ENCODE data around the gene C22orf39.

C22orf39 gene

DNA sequence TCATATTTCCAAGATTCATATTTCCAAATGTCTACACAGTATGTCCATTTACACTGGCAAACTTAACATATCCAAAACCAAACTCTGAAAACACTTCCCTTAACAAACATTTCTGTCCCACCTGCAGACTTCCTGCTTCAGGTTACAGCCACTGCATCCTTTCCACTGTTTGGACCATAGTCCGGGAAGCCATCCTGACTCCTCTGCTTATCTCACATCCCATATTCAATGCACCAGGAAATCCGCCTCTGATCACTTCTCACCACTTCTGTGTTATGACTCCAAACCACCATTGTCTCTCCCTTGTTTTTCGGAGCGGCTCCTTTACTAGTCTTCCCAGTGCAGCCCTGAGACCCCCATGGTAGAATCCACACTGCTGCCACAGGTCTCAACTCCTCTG is 46.0 kb downstream of the C22orf39 start:
- H3K4me1 ChIP-seq (ENCODE audit: low read length): no peaks in the 10 kb centered on the region
- no peak for DNase-seq
- no peak overlapping the region for H3K27ac ChIP-seq (ENCODE audit: low read length)
- H3F3A ChIP-seq (ENCODE audit: insufficient read depth, low read length): no peaks in the 10 kb centered on the region
- H3K9me3 ChIP-seq (replicated peaks; ENCODE audit: insufficient read depth, low read length): no peaks in the 10 kb centered on the region
- H3K79me2 ChIP-seq (ENCODE audit: low read length): peaks cover 30% of the 10 kb centered on the region
- TF ChIP-seq, protein P1, sequence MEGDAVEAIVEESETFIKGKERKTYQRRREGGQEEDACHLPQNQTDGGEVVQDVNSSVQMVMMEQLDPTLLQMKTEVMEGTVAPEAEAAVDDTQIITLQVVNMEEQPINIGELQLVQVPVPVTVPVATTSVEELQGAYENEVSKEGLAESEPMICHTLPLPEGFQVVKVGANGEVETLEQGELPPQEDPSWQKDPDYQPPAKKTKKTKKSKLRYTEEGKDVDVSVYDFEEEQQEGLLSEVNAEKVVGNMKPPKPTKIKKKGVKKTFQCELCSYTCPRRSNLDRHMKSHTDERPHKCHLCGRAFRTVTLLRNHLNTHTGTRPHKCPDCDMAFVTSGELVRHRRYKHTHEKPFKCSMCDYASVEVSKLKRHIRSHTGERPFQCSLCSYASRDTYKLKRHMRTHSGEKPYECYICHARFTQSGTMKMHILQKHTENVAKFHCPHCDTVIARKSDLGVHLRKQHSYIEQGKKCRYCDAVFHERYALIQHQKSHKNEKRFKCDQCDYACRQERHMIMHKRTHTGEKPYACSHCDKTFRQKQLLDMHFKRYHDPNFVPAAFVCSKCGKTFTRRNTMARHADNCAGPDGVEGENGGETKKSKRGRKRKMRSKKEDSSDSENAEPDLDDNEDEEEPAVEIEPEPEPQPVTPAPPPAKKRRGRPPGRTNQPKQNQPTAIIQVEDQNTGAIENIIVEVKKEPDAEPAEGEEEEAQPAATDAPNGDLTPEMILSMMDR (IDR thresholded peaks at IDR 0.05; ENCODE audit: low read length): no peak
- TF ChIP-seq EZH2 (optimal IDR thresholded peaks at IDR 0.05; ENCODE audit: low read depth, low read length): no peak
- no peak for TF ChIP-seq EZH2phosphoT487 (IDR thresholded peaks at IDR 0.05; ENCODE audit: low read length)
- H3K9me2 ChIP-seq (replicated peaks; ENCODE audit: insufficient read depth, low read length): no peaks in the 10 kb centered on the region
- no peak overlapping the region for H2AFZ ChIP-seq (ENCODE audit: low read length)
- H3K36me3 ChIP-seq (replicated peaks; ENCODE audit: insufficient read depth, low read length): peaks cover 5% of the 10 kb centered on the region
- no peaks in the 10 kb centered on the region for H4K20me1 ChIP-seq (ENCODE audit: insufficient read depth, low read length)
- no peaks in the 10 kb centered on the region for H3K27me3 ChIP-seq (replicated peaks; ENCODE audit: insufficient read depth, low read length)
- no peak overlapping the region for H3K9ac ChIP-seq (ENCODE audit: low read length)
- H3K4me2 ChIP-seq (ENCODE audit: low read depth, low read length): no peak overlapping the region
- no peak overlapping the region for H3K4me3 ChIP-seq (ENCODE audit: low read length)

DNA sequence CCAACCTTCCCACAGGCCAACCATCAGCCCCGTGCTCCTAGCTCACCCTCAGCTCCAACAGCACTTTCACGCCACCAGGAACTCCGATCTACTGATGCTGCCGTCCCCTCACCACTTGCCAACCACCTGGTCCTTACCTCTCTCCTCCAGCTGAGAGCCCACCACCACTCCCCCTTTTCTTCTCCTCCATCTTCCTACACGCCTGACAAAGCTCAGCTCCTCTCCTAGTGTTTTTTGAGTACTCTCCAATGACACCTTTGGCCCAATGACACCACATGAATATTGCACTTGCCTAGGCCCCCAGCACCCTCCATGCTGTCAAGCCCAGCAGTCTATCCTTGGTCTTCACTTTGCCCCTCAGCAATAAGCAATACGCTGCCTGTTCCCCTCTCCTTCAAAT is 46.6 kb downstream of the C22orf39 start:
- TF ChIP-seq EZH2 (optimal IDR thresholded peaks at IDR 0.05; ENCODE audit: low read depth, low read length) (no peak), EZH2phosphoT487 (IDR thresholded peaks at IDR 0.05; ENCODE audit: low read length) (no peak)
- TF ChIP-seq, protein P1 (IDR thresholded peaks at IDR 0.05; ENCODE audit: low read length): no peak
- Histone ChIP-seq H2AFZ (ENCODE audit: low read length) (no peak overlapping the region), H3K9me2 (replicated peaks; ENCODE audit: insufficient read depth, low read length) (no peaks in the 10 kb centered on the region), H3K79me2 (ENCODE audit: low read length) (peaks cover 25% of the 10 kb centered on the region), H3K4me2 (ENCODE audit: low read depth, low read length) (no peak overlapping the region), H3K4me1 (ENCODE audit: low read length) (no peaks in the 10 kb centered on the region), H3K9ac (ENCODE audit: low read length) (no peak overlapping the region), H3K9me3 (replicated peaks; ENCODE audit: insufficient read depth, low read length) (no peaks in the 10 kb centered on the region), H3K36me3 (replicated peaks; ENCODE audit: insufficient read depth, low read length) (peaks cover 5% of the 10 kb centered on the region), H4K20me1 (ENCODE audit: insufficient read depth, low read length) (no peaks in the 10 kb centered on the region), H3K27ac (ENCODE audit: low read length) (no peak overlapping the region), H3K4me3 (ENCODE audit: low read length) (no peak overlapping the region), H3F3A (ENCODE audit: insufficient read depth, low read length) (no peaks in the 10 kb centered on the region), H3K27me3 (replicated peaks; ENCODE audit: insufficient read depth, low read length) (no peaks in the 10 kb centered on the region)
- no peak for DNase-seq

DNA sequence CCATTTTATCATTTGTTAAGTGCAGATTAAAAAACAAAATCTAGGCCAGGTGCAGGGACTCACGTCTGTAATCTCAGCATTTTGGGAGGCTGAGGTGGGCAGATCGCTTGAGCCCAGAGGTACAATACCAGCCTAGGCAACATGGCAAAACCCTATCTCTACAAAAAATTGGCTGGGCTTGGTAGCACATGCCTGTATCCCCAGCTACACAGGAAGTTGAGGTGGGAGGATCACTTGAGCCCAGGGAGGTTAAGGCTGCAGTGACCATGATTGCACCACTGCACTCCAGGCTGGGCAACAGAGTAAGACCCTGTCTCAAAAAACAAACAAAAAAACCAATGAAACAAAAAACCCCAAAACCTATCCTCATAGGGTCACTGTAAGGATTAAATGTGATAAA is 48.9 kb downstream of the C22orf39 start:
- H3K9ac ChIP-seq (ENCODE audit: low read length): no peak overlapping the region
- no peaks in the 10 kb centered on the region for H3K9me3 ChIP-seq (replicated peaks; ENCODE audit: insufficient read depth, low read length)
- no peaks in the 10 kb centered on the region for H3K4me1 ChIP-seq (ENCODE audit: low read length)
- H3K79me2 ChIP-seq (ENCODE audit: low read length): peaks cover 17% of the 10 kb centered on the region; the same call in 1 of the 2 replicates
- no peak for DNase-seq
- H3K4me2 ChIP-seq (ENCODE audit: low read depth, low read length): no peak overlapping the region
- TF ChIP-seq, protein P1 (IDR thresholded peaks at IDR 0.05; ENCODE audit: low read length): no peak
- TF ChIP-seq EZH2phosphoT487 (IDR thresholded peaks at IDR 0.05; ENCODE audit: low read length): no peak
- TF ChIP-seq EZH2 (optimal IDR thresholded peaks at IDR 0.05; ENCODE audit: low read depth, low read length): no peak
- H3K27ac ChIP-seq (ENCODE audit: low read length): no peak overlapping the region
- H2AFZ ChIP-seq (ENCODE audit: low read length): no peak overlapping the region
- no peaks in the 10 kb centered on the region for H3F3A ChIP-seq (ENCODE audit: insufficient read depth, low read length)
- H4K20me1 ChIP-seq (ENCODE audit: insufficient read depth, low read length): no peaks in the 10 kb centered on the region
- H3K4me3 ChIP-seq (ENCODE audit: low read length): no peak overlapping the region
- H3K9me2 ChIP-seq (replicated peaks; ENCODE audit: insufficient read depth, low read length): no peaks in the 10 kb centered on the region
- peaks cover 5% of the 10 kb centered on the region for H3K36me3 ChIP-seq (replicated peaks; ENCODE audit: insufficient read depth, low read length)
- H3K27me3 ChIP-seq (replicated peaks; ENCODE audit: insufficient read depth, low read length): no peaks in the 10 kb centered on the region
